ENCODE measurements around the gene SPSB1. TPM values are rescaled to one million over a fixed set of nuclear protein-coding genes. Genes with fewer than 3 reads are reported as not detected.
"Not testable (repeated sequence)": the region's sequence is repeated elsewhere in the genome, so short reads cannot be mapped to it uniquely, and the experiment has no call there.

Gene SPSB1
- polyA plus RNA-seq, 4 donors, result 24.1 to 69.1 (median 32.6) TPM

GRCh38 chr1:9384128-9384527 lies 91.4 kb downstream of the SPSB1 start:
- no peaks in the 10 kb centered on the region for H3K36me3 ChIP-seq (ENCODE audit: control insufficient read depth in 3 of 3, insufficient read depth in 2 of 3, low read depth in 1 of 3, low read length in 3 of 3)
- H3K4me3 ChIP-seq (ENCODE audit: low read depth in 1 of 3, low read length in 3 of 3), result no peak overlapping the region
- DNase-seq (no peak), FAIRE-seq (no peak)
- no peaks in the 10 kb centered on the region for H3K27me3 ChIP-seq (ENCODE audit: control insufficient read depth in 3 of 3, insufficient read depth in 3 of 3, low read length in 3 of 3)
- 84 to 93% (median 85%) methylated on average over 5 to 7 of the region's 7 CpGs for WGBS, 3 donors
- no peak overlapping the region for H3K27ac ChIP-seq (ENCODE audit: low read depth in 1 of 3, low read length in 2 of 3)
- H3K9me3 ChIP-seq (ENCODE audit: control insufficient read depth in 2 of 2, insufficient read depth in 1 of 2, low read depth in 1 of 2, low read length in 1 of 2), result no peaks in the 10 kb centered on the region
- H3K4me1 ChIP-seq (ENCODE audit: control insufficient read depth in 3 of 3, insufficient read depth in 2 of 3, low read depth in 1 of 3, low read length in 2 of 3), result peaks cover 2 to 18% (median 5%) of the 10 kb centered on the region in 3 donors

DNA sequence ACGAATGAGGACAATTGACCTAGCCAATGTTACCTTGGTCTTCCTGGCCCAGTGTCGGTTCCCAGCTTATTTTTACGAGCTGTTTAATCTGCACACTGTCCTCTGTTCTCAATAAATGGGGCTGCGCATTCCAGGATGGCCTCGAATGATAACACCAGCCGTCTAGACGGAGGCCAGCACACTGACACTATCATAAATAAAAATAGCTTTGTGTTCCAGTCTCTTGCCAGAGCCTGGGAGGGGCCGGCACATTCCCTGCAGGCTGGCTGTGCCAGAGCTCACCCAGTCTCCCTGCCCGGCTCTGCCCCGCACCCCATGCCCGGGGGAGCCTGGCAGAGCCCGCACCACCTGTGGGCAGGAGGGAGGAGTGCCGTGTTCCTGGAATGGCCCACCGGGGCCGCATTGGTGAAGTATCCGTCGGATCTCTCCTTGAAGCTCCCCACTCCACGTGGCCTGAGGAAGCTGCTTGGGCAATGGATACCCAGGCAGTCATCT lies 92.1 kb downstream of the SPSB1 start:
- Histone ChIP-seq H3K4me1 (ENCODE audit: control insufficient read depth in 3 of 3, insufficient read depth in 2 of 3, low read depth in 1 of 3, low read length in 2 of 3) (peaks cover 2 to 18% (median 5%) of the 10 kb centered on the region in 3 donors), H3K27me3 (ENCODE audit: control insufficient read depth in 3 of 3, insufficient read depth in 3 of 3, low read length in 3 of 3) (no peaks in the 10 kb centered on the region), H3K9me3 (ENCODE audit: control insufficient read depth in 2 of 2, insufficient read depth in 1 of 2, low read depth in 1 of 2, low read length in 1 of 2) (no peaks in the 10 kb centered on the region), H3K27ac (ENCODE audit: low read depth in 1 of 3, low read length in 2 of 3) (no peak overlapping the region), H3K4me3 (ENCODE audit: low read depth in 1 of 3, low read length in 3 of 3) (no peak overlapping the region), H3K36me3 (ENCODE audit: control insufficient read depth in 3 of 3, insufficient read depth in 2 of 3, low read depth in 1 of 3, low read length in 3 of 3) (no peaks in the 10 kb centered on the region)
- WGBS, 3 donors, result 27 to 59% (median 45%) methylated on average over 18 of the region's 18 CpGs
- FAIRE-seq (no peak), DNase-seq (peak in 1 of 2 donors; percentile 65)

DNA sequence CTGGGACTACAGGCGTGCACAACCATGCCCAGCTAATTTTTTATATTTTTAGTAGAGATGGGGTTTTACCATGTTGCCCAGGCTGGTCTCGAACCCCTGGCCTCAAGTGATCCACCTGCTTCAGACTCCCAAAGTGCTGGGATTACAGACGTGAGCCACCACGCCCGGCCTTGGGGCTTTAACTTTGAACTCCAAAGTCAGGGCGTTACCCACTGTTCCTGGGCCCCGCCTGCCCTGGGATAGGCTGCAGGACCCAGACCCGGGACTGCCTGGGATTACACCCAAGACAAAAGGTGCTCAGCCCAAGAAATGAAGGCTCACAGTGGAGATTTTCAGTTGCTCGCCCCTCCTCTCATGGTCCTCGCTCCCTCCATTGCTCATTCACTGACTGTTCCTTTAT lies 92.7 kb downstream of the SPSB1 start:
- not testable (repeated sequence) for FAIRE-seq; H3K4me3 ChIP-seq (ENCODE audit: low read depth in 1 of 3, low read length in 3 of 3); H3K36me3 ChIP-seq (ENCODE audit: control insufficient read depth in 3 of 3, insufficient read depth in 2 of 3, low read depth in 1 of 3, low read length in 3 of 3); H3K27me3 ChIP-seq (ENCODE audit: control insufficient read depth in 3 of 3, insufficient read depth in 3 of 3, low read length in 3 of 3); H3K9me3 ChIP-seq (ENCODE audit: control insufficient read depth in 2 of 2, insufficient read depth in 1 of 2, low read depth in 1 of 2, low read length in 1 of 2)
- Histone ChIP-seq H3K4me1 (ENCODE audit: control insufficient read depth in 3 of 3, insufficient read depth in 2 of 3, low read depth in 1 of 3, low read length in 2 of 3) (peaks cover 2 to 18% (median 5%) of the 10 kb centered on the region in 3 donors), H3K27ac (ENCODE audit: low read depth in 1 of 3, low read length in 2 of 3) (peak overlapping the region in 1 of 3 donors; percentile 24)
- DNase-seq, result peak in 1 of 2 donors; percentile 83
- 35 to 75% (median 51%) methylated on average over 10 of the region's 10 CpGs for WGBS, 3 donors

DNA sequence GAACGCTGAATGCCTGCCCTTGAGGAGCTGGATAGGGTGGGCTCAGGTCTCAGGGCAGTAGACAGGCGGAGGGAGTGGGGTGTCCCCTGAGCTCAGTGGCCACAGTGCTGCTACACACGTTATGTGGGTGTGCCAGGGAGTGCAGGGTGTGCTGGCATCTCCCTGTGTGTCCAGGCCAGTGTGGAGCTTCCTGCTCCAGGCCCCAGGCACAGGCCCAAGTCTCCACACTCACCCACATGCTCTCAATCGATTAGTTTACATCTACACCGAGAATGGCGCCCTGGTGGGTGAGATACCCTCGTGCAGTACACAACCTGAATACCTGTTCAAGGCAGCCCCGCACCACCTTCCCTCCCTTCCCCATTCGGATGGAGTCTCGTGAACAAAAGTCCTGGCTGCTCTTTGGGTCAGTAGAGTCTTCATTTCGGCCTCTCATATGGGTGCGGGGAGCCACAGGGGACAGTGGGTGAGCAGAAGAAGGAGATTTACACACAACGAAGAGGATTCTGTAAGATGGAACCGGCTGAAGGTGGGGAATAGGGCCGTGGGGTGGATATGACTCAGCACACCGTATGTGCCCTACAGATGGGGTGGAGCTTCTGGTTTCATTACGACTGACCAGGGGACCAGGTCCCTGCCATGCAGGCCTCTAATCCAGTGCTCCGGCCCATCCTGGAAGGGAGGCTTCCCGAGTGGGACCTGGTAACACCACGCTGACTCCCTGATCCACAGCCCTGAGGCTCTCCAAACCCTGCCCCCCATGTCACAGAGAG lies 93.3 kb downstream of the SPSB1 start:
- FAIRE-seq, result no peak
- DNase-seq, result peak in 1 of 2 donors; percentile 46
- Histone ChIP-seq H3K27me3 (ENCODE audit: control insufficient read depth in 3 of 3, insufficient read depth in 3 of 3, low read length in 3 of 3) (no peaks in the 10 kb centered on the region), H3K36me3 (ENCODE audit: control insufficient read depth in 3 of 3, insufficient read depth in 2 of 3, low read depth in 1 of 3, low read length in 3 of 3) (no peaks in the 10 kb centered on the region), H3K27ac (ENCODE audit: low read depth in 1 of 3, low read length in 2 of 3) (peak overlapping the region in 1 of 3 donors; percentile 24), H3K4me3 (ENCODE audit: low read depth in 1 of 3, low read length in 3 of 3) (no peak overlapping the region), H3K9me3 (ENCODE audit: control insufficient read depth in 2 of 2, insufficient read depth in 1 of 2, low read depth in 1 of 2, low read length in 1 of 2) (no peaks in the 10 kb centered on the region), H3K4me1 (ENCODE audit: control insufficient read depth in 3 of 3, insufficient read depth in 2 of 3, low read depth in 1 of 3, low read length in 2 of 3) (peaks cover 2 to 16% (median 5%) of the 10 kb centered on the region in 3 donors)
- WGBS, 3 donors, result 70 to 83% (median 76%) methylated on average over 20 of the region's 20 CpGs

DNA sequence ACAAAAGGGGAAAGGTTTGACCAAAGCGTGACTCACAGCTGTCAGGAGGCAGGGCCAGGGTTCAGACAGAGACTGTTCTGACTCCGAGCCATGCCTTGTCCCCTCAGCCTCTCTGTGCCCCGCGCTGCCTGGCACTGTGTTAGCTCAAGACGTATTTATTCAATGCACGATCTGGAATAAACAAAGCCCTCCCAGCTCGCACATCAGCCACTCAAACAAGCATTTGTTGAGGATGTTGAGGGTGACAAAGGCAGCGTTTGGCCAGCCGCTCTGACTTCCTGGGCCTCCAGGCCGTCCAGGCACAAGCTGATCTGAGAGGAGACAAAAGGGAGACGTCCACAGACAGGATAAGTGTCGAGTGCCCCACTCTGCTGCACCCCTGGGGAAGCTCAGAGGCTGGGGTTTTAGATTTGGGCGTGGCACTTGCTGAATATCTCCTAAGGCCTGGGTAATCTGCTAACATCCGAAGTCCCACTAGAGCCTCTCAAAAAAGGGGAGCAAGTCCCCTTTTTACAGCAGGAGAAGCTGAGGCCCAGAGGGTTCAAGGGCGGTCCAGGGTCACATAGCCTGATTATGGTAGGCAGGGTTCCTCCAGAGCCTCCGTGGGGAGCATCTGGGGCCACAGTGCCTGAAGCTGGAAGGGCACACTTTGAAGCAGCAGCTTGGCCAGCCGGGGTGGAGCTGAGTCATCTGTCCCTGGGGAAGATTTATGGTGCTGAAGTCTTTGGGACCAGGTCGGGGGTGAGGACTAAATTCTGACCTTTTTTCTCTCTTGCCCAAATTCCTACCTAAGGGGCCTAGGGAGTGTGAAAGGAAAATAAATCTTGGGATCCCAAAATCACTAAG lies 95.9 kb downstream of the SPSB1 start:
- no peak overlapping the region for H3K4me3 ChIP-seq (ENCODE audit: low read depth in 1 of 3, low read length in 3 of 3)
- whole genome bisulfite sequencing, 3 donors, result 53 to 60% (median 55%) methylated on average over 18 of the region's 18 CpGs
- H3K36me3 ChIP-seq (ENCODE audit: control insufficient read depth in 3 of 3, insufficient read depth in 2 of 3, low read depth in 1 of 3, low read length in 3 of 3), result no peaks in the 10 kb centered on the region
- peak in 1 of 2 donors; percentile 72 for DNase-seq
- no peaks in the 10 kb centered on the region for H3K9me3 ChIP-seq (ENCODE audit: control insufficient read depth in 2 of 2, insufficient read depth in 1 of 2, low read depth in 1 of 2, low read length in 1 of 2)
- no peak overlapping the region for H3K27ac ChIP-seq (ENCODE audit: low read depth in 1 of 3, low read length in 2 of 3)
- peaks cover 0 to under 1% (median 0%) of the 10 kb centered on the region in 3 donors for H3K27me3 ChIP-seq (ENCODE audit: control insufficient read depth in 3 of 3, insufficient read depth in 3 of 3, low read length in 3 of 3)
- H3K4me1 ChIP-seq (ENCODE audit: control insufficient read depth in 3 of 3, insufficient read depth in 2 of 3, low read depth in 1 of 3, low read length in 2 of 3), result peaks cover 2 to 15% (median 5%) of the 10 kb centered on the region in 3 donors
- FAIRE-seq, result no peak

GRCh38 chr1:9389968-9390367 lies 97.3 kb downstream of the SPSB1 start:
- DNase-seq (no peak), FAIRE-seq (no peak)
- no peak overlapping the region for H3K4me3 ChIP-seq (ENCODE audit: low read depth in 1 of 3, low read length in 3 of 3)
- H3K9me3 ChIP-seq (ENCODE audit: control insufficient read depth in 2 of 2, insufficient read depth in 1 of 2, low read depth in 1 of 2, low read length in 1 of 2), result peaks cover 0 to 4% of the 10 kb centered on the region in 2 donors
- 50 to 74% (median 59%) methylated on average over 7 of the region's 7 CpGs for WGBS, 3 donors
- no peaks in the 10 kb centered on the region for H3K36me3 ChIP-seq (ENCODE audit: control insufficient read depth in 3 of 3, insufficient read depth in 2 of 3, low read depth in 1 of 3, low read length in 3 of 3)
- H3K27ac ChIP-seq (ENCODE audit: low read depth in 1 of 3, low read length in 2 of 3), result no peak overlapping the region
- peaks cover 0 to 3% (median 0%) of the 10 kb centered on the region in 3 donors for H3K27me3 ChIP-seq (ENCODE audit: control insufficient read depth in 3 of 3, insufficient read depth in 3 of 3, low read length in 3 of 3)
- peaks cover 0 to 6% (median 0%) of the 10 kb centered on the region in 3 donors for H3K4me1 ChIP-seq (ENCODE audit: control insufficient read depth in 3 of 3, insufficient read depth in 2 of 3, low read depth in 1 of 3, low read length in 2 of 3)

GRCh38 chr1:9391620-9392019 lies 98.9 kb downstream of the SPSB1 start:
- H3K4me1 ChIP-seq (ENCODE audit: control insufficient read depth in 3 of 3, insufficient read depth in 2 of 3, low read depth in 1 of 3, low read length in 2 of 3), result no peaks in the 10 kb centered on the region
- FAIRE-seq, result no peak
- 84 to 95% (median 93%) methylated on average over 6 of the region's 6 CpGs for WGBS, 3 donors

GRCh38 chr1:9394010-9394409 lies 101.3 kb downstream of the SPSB1 start:
- H3K4me1 ChIP-seq (ENCODE audit: control insufficient read depth in 3 of 3, insufficient read depth in 2 of 3, low read depth in 1 of 3, low read length in 2 of 3), result no peaks in the 10 kb centered on the region
- H3K36me3 ChIP-seq (ENCODE audit: control insufficient read depth in 3 of 3, insufficient read depth in 2 of 3, low read depth in 1 of 3, low read length in 3 of 3), result no peaks in the 10 kb centered on the region
- peaks cover 0 to 10% of the 10 kb centered on the region in 2 donors for H3K9me3 ChIP-seq (ENCODE audit: control insufficient read depth in 2 of 2, insufficient read depth in 1 of 2, low read depth in 1 of 2, low read length in 1 of 2)
- H3K27ac ChIP-seq (ENCODE audit: low read depth in 1 of 3, low read length in 2 of 3), result no peak overlapping the region
- DNase-seq (no peak), FAIRE-seq (no peak)
- peaks cover 0 to 3% (median 0%) of the 10 kb centered on the region in 3 donors for H3K27me3 ChIP-seq (ENCODE audit: control insufficient read depth in 3 of 3, insufficient read depth in 3 of 3, low read length in 3 of 3)
- H3K4me3 ChIP-seq (ENCODE audit: low read depth in 1 of 3, low read length in 3 of 3), result no peak overlapping the region
- 68 to 83% (median 78%) methylated on average over 6 of the region's 6 CpGs for WGBS, 3 donors

More at GRCh38 chr1:9391620-9392019, 98.9 kb downstream of the SPSB1 start:
- Histone ChIP-seq H3K27ac (ENCODE audit: low read depth in 1 of 3, low read length in 2 of 3) (no peak overlapping the region), H3K36me3 (ENCODE audit: control insufficient read depth in 3 of 3, insufficient read depth in 2 of 3, low read depth in 1 of 3, low read length in 3 of 3) (no peaks in the 10 kb centered on the region), H3K9me3 (ENCODE audit: control insufficient read depth in 2 of 2, insufficient read depth in 1 of 2, low read depth in 1 of 2, low read length in 1 of 2) (peaks cover 0 to 10% of the 10 kb centered on the region in 2 donors), H3K4me3 (ENCODE audit: low read depth in 1 of 3, low read length in 3 of 3) (no peak overlapping the region), H3K27me3 (ENCODE audit: control insufficient read depth in 3 of 3, insufficient read depth in 3 of 3, low read length in 3 of 3) (peaks cover 0 to 3% (median 0%) of the 10 kb centered on the region in 3 donors)
- no peak for DNase-seq
